GM12878 (cell line): ENCODE results near the gene ELK4.

Experiments used
- SREBF2 ChIP-seq: IDR thresholded peaks from 2 replicates; pipeline ENCODE4 v1.6.1; 2012; ENCODE audit warnings: mild to moderate bottlenecking, low read length
- USF2 ChIP-seq: IDR thresholded peaks from 2 replicates; pipeline ENCODE4 v1.6.1; 2011; ENCODE audit warnings: low read depth, low read length, improper control_type of control experiment, borderline replicate concordance

- TF ChIP-seq USF2 (no peak), SREBF2 (no peak)
Observed at GRCh38 chr1:205672395-205672889, 40.6 kb upstream of the ELK4 start.
